GM23338 (cell line): ENCODE results near the gene MPRIP. TPM values are rescaled to one million over a fixed set of nuclear protein-coding genes. Genes with fewer than 3 reads are reported as not detected.

Experiments
- ATAC-seq: fragments of 200-7000 bp; cut with Tn5 transposase; 3 replicates; pipeline ENCODE4 v1.9.1; 2020
- DNase-seq: peaks from one replicate; pipeline ENCODE4 v3.0.0-alpha.2; 2015; ENCODE audit warnings: low spot score
- H2AFZ ChIP-seq: fragments of 200-600 bp; sonication (generic); 2 replicates; pipeline ENCODE4 v1.8.0; 2016; ENCODE audit warnings: antibody characterized with exemption, mild to moderate bottlenecking, moderate library complexity
- H3F3A ChIP-seq: fragments of 200-600 bp; sonication (generic); replicated peaks from 2 replicates; pipeline ENCODE4 v1.8.0; 2017; ENCODE audit warnings: antibody characterized with exemption, mixed run types, low read depth
- H3K27ac ChIP-seq: fragments of 200-600 bp; sonication (generic); 2 replicates; pipeline ENCODE4 v1.6.1; 2016; ENCODE audit warnings: low read depth
- H3K27me3 ChIP-seq: fragments of 200-600 bp; sonication (generic); 2 replicates; pipeline ENCODE4 v1.8.0; 2016; ENCODE audit warnings: mild to moderate bottlenecking, mixed run types, moderate library complexity; ENCODE audit not compliant: insufficient read depth
- H3K36me3 ChIP-seq: fragments of 200-600 bp; sonication (generic); 2 replicates; pipeline ENCODE4 v1.8.0; 2016; ENCODE audit warnings: mild to moderate bottlenecking; ENCODE audit not compliant: insufficient read depth
- H3K4me1 ChIP-seq: fragments of 200-600 bp; sonication (generic); 2 replicates; pipeline ENCODE4 v1.8.0; 2016; ENCODE audit warnings: mild to moderate bottlenecking, moderate library complexity; ENCODE audit not compliant: insufficient read depth
- H3K4me2 ChIP-seq: fragments of 200-600 bp; sonication (generic); 2 replicates; pipeline ENCODE4 v1.7.1; 2017; ENCODE audit warnings: mixed run types
- H3K4me3 ChIP-seq: fragments of 200-600 bp; sonication (generic); 2 replicates; pipeline ENCODE4 v1.6.1; 2016; ENCODE audit warnings: mixed run types
- H3K79me2 ChIP-seq: fragments of 200-600 bp; sonication (generic); replicated peaks from 2 replicates; pipeline ENCODE4 v1.8.0; 2017; ENCODE audit warnings: mild to moderate bottlenecking; ENCODE audit not compliant: insufficient read depth
- H3K9me2 ChIP-seq: fragments of 200-600 bp; sonication (generic); 2 replicates; pipeline ENCODE4 v1.8.0; 2017; ENCODE audit not compliant: insufficient read depth
- H4K20me1 ChIP-seq: fragments of 200-600 bp; sonication (generic); replicated peaks from 2 replicates; pipeline ENCODE4 v1.8.0; 2017; ENCODE audit warnings: mild to moderate bottlenecking; ENCODE audit not compliant: insufficient read depth
- H3K27ac Mint-ChIP-seq: 2 replicates; pipeline ENCODE4 v1.8.0; 2020; ENCODE audit warnings: inconsistent platforms, mild to moderate bottlenecking, moderate library complexity, mixed read lengths
- H3K27me3 Mint-ChIP-seq: 3 replicates; pipeline ENCODE4 v1.8.0; 2022; ENCODE audit warnings: low read depth, mild to moderate bottlenecking, moderate library complexity, mixed read lengths, inconsistent platforms; ENCODE audit not compliant: insufficient read depth, poor library complexity
- H3K36me3 Mint-ChIP-seq: 3 replicates; pipeline ENCODE4 v1.8.0; 2021; ENCODE audit warnings: low read depth, mild to moderate bottlenecking, inconsistent platforms, moderate library complexity, mixed read lengths
- H3K4me1 Mint-ChIP-seq: 3 replicates; pipeline ENCODE4 v1.8.0; 2020; ENCODE audit warnings: mild to moderate bottlenecking, inconsistent platforms, mixed read lengths
- H3K4me3 Mint-ChIP-seq: 3 replicates; pipeline ENCODE4 v1.8.0; 2021; ENCODE audit warnings: moderate library complexity, mild to moderate bottlenecking, inconsistent platforms, mixed read lengths
- H3K9me3 Mint-ChIP-seq: 3 replicates; pipeline ENCODE4 v1.8.0; 2020; ENCODE audit warnings: moderate library complexity, mild to moderate bottlenecking, inconsistent platforms, mixed read lengths
- CREB1 ChIP-seq: fragments of 250-450 bp; sonication (Bioruptor Pico); IDR thresholded peaks from 2 replicates; pipeline ENCODE4 v1.5.0; 2020; ENCODE audit warnings: low read depth, mild to moderate bottlenecking, moderate library complexity
- CTCF ChIP-seq, 2 experiments: fragments of 200-600 bp in 1 of 2; sonication (generic) in 1 of 2; conservative IDR thresholded peaks; 2 replicates each; pipeline versions ENCODE4 v1.5.1 to v1.6.1; 2016 to 2017; ENCODE audit warnings: antibody characterized with exemption in 2 of 2, low read depth in 2 of 2, mild to moderate bottlenecking in 2 of 2, moderate library complexity in 1 of 2
- ETS1 ChIP-seq: IDR thresholded peaks from 2 replicates; pipeline ENCODE4 v1.6.1; 2016; ENCODE audit warnings: antibody characterized with exemption
- EZH2 ChIP-seq: fragments of 200-600 bp; sonication (generic); IDR thresholded peaks from one replicate; pipeline ENCODE4 v1.8.0; 2017; ENCODE audit warnings: antibody characterized with exemption, mild to moderate bottlenecking, low read depth; ENCODE audit not compliant: unreplicated experiment
- EZH2phosphoT487 ChIP-seq: fragments of 200-600 bp; sonication (generic); IDR thresholded peaks from one replicate; pipeline ENCODE4 v1.8.1; 2018; ENCODE audit warnings: antibody characterized with exemption; ENCODE audit not compliant: unreplicated experiment
- JUNB ChIP-seq: IDR thresholded peaks from one replicate; pipeline ENCODE4 v1.6.1; 2016; ENCODE audit warnings: antibody characterized with exemption; ENCODE audit not compliant: unreplicated experiment
- NANOG ChIP-seq: IDR thresholded peaks from 2 replicates; pipeline ENCODE4 v1.6.1; 2016; ENCODE audit warnings: antibody characterized with exemption, borderline replicate concordance
- POLR2AphosphoS5 ChIP-seq: IDR thresholded peaks from 2 replicates; pipeline ENCODE4 v1.6.1; 2016; ENCODE audit warnings: antibody characterized with exemption, low read depth
- REST ChIP-seq: IDR thresholded peaks from one replicate; pipeline ENCODE4 v1.6.1; 2018; ENCODE audit warnings: antibody characterized with exemption; ENCODE audit not compliant: unreplicated experiment
- STAT1 ChIP-seq: IDR thresholded peaks from one replicate; pipeline ENCODE4 v1.6.1; 2016; ENCODE audit warnings: antibody characterized with exemption; ENCODE audit not compliant: unreplicated experiment
- ZNF114 ChIP-seq: fragments of 250-450 bp; sonication (Bioruptor Pico); IDR thresholded peaks from 2 replicates; pipeline ENCODE4 v1.5.0; 2020; ENCODE audit warnings: mild to moderate bottlenecking, moderate library complexity
- ZNF331 ChIP-seq: fragments of 250-450 bp; sonication (Bioruptor Pico); IDR thresholded peaks from 2 replicates; pipeline ENCODE4 v1.5.0; 2020; ENCODE audit warnings: low read depth, mild to moderate bottlenecking, moderate library complexity
- ZNF462 ChIP-seq: fragments of 250-450 bp; sonication (Bioruptor Pico); IDR thresholded peaks from 2 replicates; pipeline ENCODE4 v1.5.0; 2020; ENCODE audit warnings: mild to moderate bottlenecking, moderate library complexity
- polyA plus RNA-seq: library from polyadenylated mRNA; unstranded; fragments of >200 nt; fragmentation: Nextera tagmentation; extraction: Ambion mirVana; gene quantifications from 2 replicates; pipeline ENCODE4 v1.2.1, GENCODE V29; 2016
- total RNA-seq: library from RNA; depleted of rRNA; stranded (reverse); fragments of >200 nt; shearing (Covaris generic); gene quantifications from 2 replicates; pipeline ENCODE4 v1.2.3, GENCODE V29; 2014

Gene MPRIP
- total and polyA plus RNA-seq, 2 experiments from 2014 or later: 39.3 to 113 TPM

- H3K27ac ChIP-seq: no peak overlapping the region
- no peak overlapping the region for H3K4me2 ChIP-seq
- H4K20me1 ChIP-seq: no peaks in the 10 kb centered on the region; the same call in 1 of the 2 replicates
- no peaks in the 10 kb centered on the region for H3K79me2 ChIP-seq
- no peaks in the 10 kb centered on the region for H3K9me3 Mint-ChIP-seq
- TF ChIP-seq NANOG (no peak), CREB1 (CRISPR knock-in tag) (no peak), ETS1 (no peak), CTCF (conservative IDR thresholded peaks at IDR 0.05; ENCODE audit: low read depth in 2 of 2) (no peak), EZH2 (no peak), POLR2AphosphoS5 (no peak), JUNB (no peak), REST (no peak), ZNF114 (CRISPR knock-in tag) (no peak), ZNF462 (no peak), ZNF331 (CRISPR knock-in tag) (no peak), STAT1 (no peak), EZH2phosphoT487 (no peak)
- no peak overlapping the region for H3K4me3 ChIP-seq
- no peaks in the 10 kb centered on the region; the same call in 1 of the 2 replicates for H3K36me3 ChIP-seq
- DNase-seq (no peak), ATAC-seq (no peak)
- no peak overlapping the region for H2AFZ ChIP-seq
- H3K27me3 ChIP-seq: no peaks in the 10 kb centered on the region
- no peaks in the 10 kb centered on the region for H3K9me2 ChIP-seq
- no peaks in the 10 kb centered on the region for H3F3A ChIP-seq
- no peak overlapping the region for H3K27ac Mint-ChIP-seq
- no peaks in the 10 kb centered on the region for H3K27me3 Mint-ChIP-seq
- no peak overlapping the region for H3K4me3 Mint-ChIP-seq
- H3K4me1 ChIP-seq: no peaks in the 10 kb centered on the region
- peaks cover 32% of the 10 kb centered on the region for H3K36me3 Mint-ChIP-seq
- no peaks in the 10 kb centered on the region for H3K4me1 Mint-ChIP-seq
Measured at GRCh38 chr17:17153709-17154108, 111.5 kb downstream of the MPRIP start.
